Thoracic aorta (tissue), 2 donors: ENCODE data around the gene DSTN. TPM values are rescaled to one million over a fixed set of nuclear protein-coding genes. Genes with fewer than 3 reads are reported as not detected.
A peak's percentile ranks its signal among the peaks of the same experiment; 100 is the strongest.

Source experiments
- ATAC-seq: fragments of 150-250 bp; one replicate; pipeline ENCODE4 v1.8.0; 2017; ENCODE audit warnings: low read depth; ENCODE audit not compliant: insufficient number of reproducible peaks, low FRiP score
- DNase-seq: peaks from one replicate; pipeline ENCODE4 v3.0.0-alpha.2; 2020; ENCODE audit warnings: low spot score
- H3K27ac ChIP-seq, 2 donors: fragments of 200-600 bp; sonication (generic); 1 replicate in 1 of 2; 2 replicates in 1 of 2; pipeline ENCODE4 v1.5.1; 2016; ENCODE audit warnings: mild to moderate bottlenecking in 2 of 2, moderate library complexity in 2 of 2
- H3K27me3 ChIP-seq: fragments of 200-600 bp; sonication (generic); replicated peaks from 2 replicates; pipeline ENCODE4 v1.6.0; 2016; ENCODE audit warnings: mild to moderate bottlenecking; ENCODE audit not compliant: insufficient read depth
- H3K36me3 ChIP-seq: fragments of 200-600 bp; sonication (generic); one replicate; pipeline ENCODE4 v1.5.1; 2016
- H3K4me1 ChIP-seq, 2 donors: fragments of 200-600 bp; sonication (generic); 1 replicate in 1 of 2; 2 replicates in 1 of 2; pipeline versions ENCODE4 v1.5.1 to v1.6.0; 2016; ENCODE audit warnings: low read depth in 2 of 2, mild to moderate bottlenecking in 1 of 2; ENCODE audit not compliant: control insufficient read depth in 1 of 2
- H3K4me3 ChIP-seq: fragments of 200-600 bp; sonication (generic); 2 replicates; pipeline ENCODE4 v1.5.1; 2016; ENCODE audit warnings: mild to moderate bottlenecking
- H3K9me3 ChIP-seq: fragments of 200-600 bp; sonication (generic); 2 replicates; pipeline ENCODE4 v1.5.1; 2016
- CTCF ChIP-seq: fragments of 200-600 bp; sonication (generic); IDR thresholded peaks from one replicate; pipeline ENCODE4 v1.5.1; 2019; ENCODE audit warnings: antibody characterized with exemption
- total RNA-seq, 2 donors: library from RNA; depleted of rRNA; stranded (reverse); fragments of >200 nt; gene quantifications; one replicate each; pipeline versions ENCODE4 v1.1.0 to v1.2.3, GENCODE V29; 2016

Gene DSTN
- total RNA-seq, 2 donors from 2014 or later, result 1,342 to 1,977 TPM

- peaks cover 10% of the 10 kb centered on the region for H3K36me3 ChIP-seq
- ATAC-seq (no peak), DNase-seq (no peak)
- H3K4me1 ChIP-seq, result peaks cover 40 to 66% of the 10 kb centered on the region in 2 donors
- H3K9me3 ChIP-seq, result no peaks in the 10 kb centered on the region
- no peak for TF ChIP-seq CTCF
- H3K4me3 ChIP-seq, result peak overlapping the region; percentile 75
- H3K27me3 ChIP-seq, result no peaks in the 10 kb centered on the region
- H3K27ac ChIP-seq, result peak overlapping the region; percentile 19 to 35
Observed at GRCh38 chr20:17576215-17576614, 6.3 kb downstream of the DSTN start.

- no peaks in the 10 kb centered on the region for H3K27me3 ChIP-seq
- H3K36me3 ChIP-seq, result peaks cover 13% of the 10 kb centered on the region
- no peak for DNase-seq
- no peaks in the 10 kb centered on the region for H3K9me3 ChIP-seq
- peak overlapping the region; percentile 52 for H3K4me3 ChIP-seq
- TF ChIP-seq CTCF, result no peak
- ATAC-seq, result no peak
- H3K4me1 ChIP-seq, result peaks cover 64 to 81% of the 10 kb centered on the region in 2 donors
- H3K27ac ChIP-seq, result peak overlapping the region in 1 of 2 donors; percentile 20
Observed at GRCh38 chr20:17579369-17580039, 9.6 kb downstream of the DSTN start.

- H3K4me3 ChIP-seq, result peak overlapping the region; percentile 52
- no peaks in the 10 kb centered on the region for H3K9me3 ChIP-seq
- peaks cover 13% of the 10 kb centered on the region for H3K36me3 ChIP-seq
- no peak for TF ChIP-seq CTCF
- H3K27me3 ChIP-seq, result no peaks in the 10 kb centered on the region
- ATAC-seq (no peak), DNase-seq (no peak)
- peaks cover 77 to 82% of the 10 kb centered on the region in 2 donors for H3K4me1 ChIP-seq
- peak overlapping the region in 1 of 2 donors; percentile 33 for H3K27ac ChIP-seq
Observed at GRCh38 chr20:17580895-17581294, 11.0 kb downstream of the DSTN start.

GRCh38 chr20:17583126-17583525 lies 13.3 kb downstream of the DSTN start:
- Histone ChIP-seq H3K4me3 (no peak overlapping the region), H3K9me3 (no peaks in the 10 kb centered on the region), H3K27ac (no peak overlapping the region), H3K4me1 (peaks cover 83 to 86% of the 10 kb centered on the region in 2 donors), H3K27me3 (no peaks in the 10 kb centered on the region), H3K36me3 (peaks cover 13% of the 10 kb centered on the region)
- DNase-seq, result no peak
- no peak for ATAC-seq
- no peak for TF ChIP-seq CTCF

GRCh38 chr20:17584689-17585088 lies 14.8 kb downstream of the DSTN start:
- DNase-seq, result no peak
- peak overlapping the region in 1 of 2 donors; percentile 27 for H3K27ac ChIP-seq
- H3K36me3 ChIP-seq, result peaks cover 7% of the 10 kb centered on the region
- peak overlapping the region; percentile 34 for H3K4me3 ChIP-seq
- no peak for ATAC-seq
- no peak for TF ChIP-seq CTCF
- no peaks in the 10 kb centered on the region for H3K9me3 ChIP-seq
- H3K27me3 ChIP-seq, result no peaks in the 10 kb centered on the region
- H3K4me1 ChIP-seq, result peaks cover 76 to 83% of the 10 kb centered on the region in 2 donors
